Femur (tissue), 1 donor: ENCODE measurements around the gene B3GNT8.
"Not testable (repeated sequence)": the region's sequence is repeated elsewhere in the genome, so short reads cannot be mapped to it uniquely, and the experiment has no call there.

ENCODE experiments used
- DNase-seq: peaks from one replicate; pipeline ENCODE4 v3.0.0-alpha.2; 2017

Gene B3GNT8

GRCh38 chr19:41381536-41381935 is 45.6 kb downstream of the B3GNT8 start:
- DNase-seq: not testable (repeated sequence)

GRCh38 chr19:41377977-41378709 is 49.0 kb downstream of the B3GNT8 start:
- peak; percentile 44 for DNase-seq

- DNase-seq: no peak
Observed at GRCh38 chr19:41376998-41377365, 50.2 kb downstream of the B3GNT8 start.

GRCh38 chr19:41376241-41376997 is 50.8 kb downstream of the B3GNT8 start, which contains the start of gene TMEM91:
TSS of gene TMEM91 (plus strand) at chr19:41376533. CDS start at chr19:41378310, 1,777 bp downstream.
- DNase-seq: peak; percentile 53
